Measurements from ENCODE around the gene KIAA1671. TPM values are rescaled to one million over a fixed set of nuclear protein-coding genes. Genes with fewer than 3 reads are reported as not detected.

Gene KIAA1671
- total RNA-seq, 1 experiment from 2014 or later, result 63.1 TPM

DNA sequence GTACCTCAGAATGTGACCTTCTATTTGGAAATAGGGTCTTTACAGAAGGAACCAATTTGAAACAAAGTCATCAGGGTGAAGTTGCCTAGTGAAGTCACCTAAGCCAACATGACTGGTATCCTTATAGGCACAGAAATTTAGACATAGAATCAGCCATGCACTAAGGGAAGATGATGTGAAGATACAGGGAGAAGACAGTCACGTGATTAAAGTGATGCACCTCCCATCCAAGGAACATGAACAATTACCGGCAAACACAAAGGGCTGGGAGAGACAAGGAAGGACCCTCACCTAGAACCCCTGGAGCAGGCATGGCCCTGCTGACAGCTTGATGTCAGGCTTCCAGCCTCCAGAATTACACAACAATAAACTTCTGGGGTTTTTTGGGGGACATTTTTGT lies 263.7 kb downstream of the KIAA1671 start:
- Mint-ChIP-seq H3K27me3 (ENCODE audit: unreplicated experiment) (peaks cover 25% of the 10 kb centered on the region), H3K4me1 (ENCODE audit: low read depth, unreplicated experiment) (no peaks in the 10 kb centered on the region), H3K27ac (ENCODE audit: unreplicated experiment) (no peak overlapping the region), H3K4me3 (ENCODE audit: low read depth, unreplicated experiment) (no peak overlapping the region), H3K9me3 (ENCODE audit: low read depth, unreplicated experiment) (peaks cover 3% of the 10 kb centered on the region), H3K36me3 (ENCODE audit: insufficient read depth, unreplicated experiment) (no peaks in the 10 kb centered on the region)
- DNase-seq, result no peak
- TF ChIP-seq, protein P1, sequence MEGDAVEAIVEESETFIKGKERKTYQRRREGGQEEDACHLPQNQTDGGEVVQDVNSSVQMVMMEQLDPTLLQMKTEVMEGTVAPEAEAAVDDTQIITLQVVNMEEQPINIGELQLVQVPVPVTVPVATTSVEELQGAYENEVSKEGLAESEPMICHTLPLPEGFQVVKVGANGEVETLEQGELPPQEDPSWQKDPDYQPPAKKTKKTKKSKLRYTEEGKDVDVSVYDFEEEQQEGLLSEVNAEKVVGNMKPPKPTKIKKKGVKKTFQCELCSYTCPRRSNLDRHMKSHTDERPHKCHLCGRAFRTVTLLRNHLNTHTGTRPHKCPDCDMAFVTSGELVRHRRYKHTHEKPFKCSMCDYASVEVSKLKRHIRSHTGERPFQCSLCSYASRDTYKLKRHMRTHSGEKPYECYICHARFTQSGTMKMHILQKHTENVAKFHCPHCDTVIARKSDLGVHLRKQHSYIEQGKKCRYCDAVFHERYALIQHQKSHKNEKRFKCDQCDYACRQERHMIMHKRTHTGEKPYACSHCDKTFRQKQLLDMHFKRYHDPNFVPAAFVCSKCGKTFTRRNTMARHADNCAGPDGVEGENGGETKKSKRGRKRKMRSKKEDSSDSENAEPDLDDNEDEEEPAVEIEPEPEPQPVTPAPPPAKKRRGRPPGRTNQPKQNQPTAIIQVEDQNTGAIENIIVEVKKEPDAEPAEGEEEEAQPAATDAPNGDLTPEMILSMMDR (IDR thresholded peaks at IDR 0.05; ENCODE audit: unreplicated experiment), result no peak
- BruUV-seq (replicated peaks), result no TSS peak
- CTCF ChIA-PET, result no interaction called here
- intact Hi-C loops (cut with micrococcal nuclease; ENCODE audit: unreplicated experiment), result no loop called here

DNA sequence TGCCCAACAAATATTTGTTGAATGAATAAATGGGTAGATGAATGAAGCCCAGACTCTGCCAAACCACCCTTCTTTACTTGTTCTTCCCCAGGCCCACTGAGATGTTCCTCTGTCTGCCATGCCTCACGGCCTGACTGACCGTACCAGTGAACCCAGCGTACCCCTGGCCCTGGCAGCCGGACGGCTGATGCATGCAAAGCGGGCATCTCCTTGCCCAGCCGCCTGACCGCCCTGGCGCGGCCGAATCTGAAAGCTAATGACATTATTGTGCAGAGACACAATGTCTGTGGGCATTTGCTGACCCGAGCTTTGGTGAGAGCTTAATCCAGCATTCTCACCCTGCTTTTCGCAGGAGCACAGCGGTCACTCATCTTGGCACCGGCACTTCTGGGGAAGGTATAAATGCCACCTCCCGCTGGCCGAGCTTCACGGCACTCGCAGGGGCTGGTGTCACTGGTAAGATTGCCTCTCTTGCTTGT lies 266.7 kb downstream of the KIAA1671 start, which contains the start of gene CRYBB2:
CRYBB2 (plus strand) TSS at position 429 of the 479 bp plus-strand sequence. CDS start 1,791 bp downstream, outside the sequence.
- Mint-ChIP-seq H3K9me3 (ENCODE audit: low read depth, unreplicated experiment) (no peaks in the 10 kb centered on the region), H3K27me3 (ENCODE audit: unreplicated experiment) (peaks cover 49% of the 10 kb centered on the region), H3K36me3 (ENCODE audit: insufficient read depth, unreplicated experiment) (no peaks in the 10 kb centered on the region), H3K4me1 (ENCODE audit: low read depth, unreplicated experiment) (no peaks in the 10 kb centered on the region), H3K27ac (ENCODE audit: unreplicated experiment) (no peak within 1 kb of the TSS), H3K4me3 (ENCODE audit: low read depth, unreplicated experiment) (no peak within 1 kb of the TSS)
- intact Hi-C loops (cut with micrococcal nuclease; ENCODE audit: unreplicated experiment), result no loop called here
- CTCF ChIA-PET, result no interaction called here
- no peak for DNase-seq
- BruUV-seq (replicated peaks), result no TSS peak
- TF ChIP-seq, protein P1 (IDR thresholded peaks at IDR 0.05; ENCODE audit: unreplicated experiment), result no peak

DNA sequence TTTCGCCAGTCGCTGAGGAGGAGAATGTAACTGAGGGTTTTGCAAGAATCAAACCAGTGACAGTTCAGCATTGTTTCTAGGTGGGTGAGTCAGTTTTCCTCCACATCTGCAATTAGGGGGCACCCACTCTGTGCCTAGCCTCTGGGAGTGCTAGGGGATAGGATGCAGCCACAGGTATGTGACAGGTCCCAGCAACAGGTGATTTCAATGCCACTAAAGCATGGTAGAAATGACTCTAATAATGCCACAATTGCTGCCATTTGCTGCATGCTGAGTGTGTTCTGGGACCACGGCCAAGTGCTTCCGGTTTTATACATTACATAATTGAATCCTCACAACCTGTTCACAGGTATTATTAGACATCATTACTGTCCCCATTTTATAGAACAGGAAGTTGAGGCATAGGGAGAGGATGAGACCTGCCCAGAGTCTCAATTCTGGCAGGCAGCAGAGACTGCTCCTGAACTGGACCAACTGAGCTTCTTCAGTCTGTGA lies 267.5 kb downstream of the KIAA1671 start:
- TF ChIP-seq, protein P1 (IDR thresholded peaks at IDR 0.05; ENCODE audit: unreplicated experiment), result no peak
- intact Hi-C loops (cut with micrococcal nuclease; ENCODE audit: unreplicated experiment), result no loop called here
- Mint-ChIP-seq H3K4me3 (ENCODE audit: low read depth, unreplicated experiment) (no peak overlapping the region), H3K27me3 (ENCODE audit: unreplicated experiment) (peaks cover 49% of the 10 kb centered on the region), H3K36me3 (ENCODE audit: insufficient read depth, unreplicated experiment) (no peaks in the 10 kb centered on the region), H3K27ac (ENCODE audit: unreplicated experiment) (no peak overlapping the region), H3K9me3 (ENCODE audit: low read depth, unreplicated experiment) (no peaks in the 10 kb centered on the region), H3K4me1 (ENCODE audit: low read depth, unreplicated experiment) (no peaks in the 10 kb centered on the region)
- CTCF ChIA-PET, result no interaction called here
- no TSS peak for BruUV-seq (replicated peaks)
- DNase-seq, result no peak

DNA sequence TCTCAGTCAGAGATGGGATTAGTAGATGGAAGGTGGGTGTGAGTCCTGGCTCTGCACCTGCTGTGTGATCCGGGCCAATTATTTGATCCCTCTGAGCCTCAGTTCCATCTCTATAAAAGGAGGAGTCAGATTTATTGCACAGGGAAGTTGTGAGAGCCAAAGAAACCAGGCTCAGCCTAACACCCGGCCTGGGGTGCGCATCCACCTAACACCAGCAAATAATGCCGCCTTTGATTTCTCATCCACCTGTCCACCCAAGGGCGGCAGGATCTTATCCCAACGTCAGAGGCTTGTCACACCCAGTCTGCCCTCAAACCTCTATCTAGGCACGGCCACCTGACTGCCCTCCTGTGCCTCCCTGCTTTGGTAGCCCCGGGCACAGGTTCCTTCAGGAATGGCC lies 269.3 kb downstream of the KIAA1671 start:
- intact Hi-C loops (cut with micrococcal nuclease; ENCODE audit: unreplicated experiment), result no loop called here
- CTCF ChIA-PET, result no interaction called here
- H3K36me3 Mint-ChIP-seq (ENCODE audit: insufficient read depth, unreplicated experiment), result no peaks in the 10 kb centered on the region
- peaks cover 49% of the 10 kb centered on the region for H3K27me3 Mint-ChIP-seq (ENCODE audit: unreplicated experiment)
- no peak overlapping the region for H3K4me3 Mint-ChIP-seq (ENCODE audit: low read depth, unreplicated experiment)
- H3K4me1 Mint-ChIP-seq (ENCODE audit: low read depth, unreplicated experiment), result no peaks in the 10 kb centered on the region
- no peak for DNase-seq
- BruUV-seq (replicated peaks), result no TSS peak
- no peak overlapping the region for H3K27ac Mint-ChIP-seq (ENCODE audit: unreplicated experiment)
- H3K9me3 Mint-ChIP-seq (ENCODE audit: low read depth, unreplicated experiment), result no peaks in the 10 kb centered on the region
- TF ChIP-seq, protein P1 (IDR thresholded peaks at IDR 0.05; ENCODE audit: unreplicated experiment), result no peak
